H1 (cell line): ENCODE measurements around the gene CUBN. TPM values are rescaled to one million over a fixed set of nuclear protein-coding genes. Genes with fewer than 3 reads are reported as not detected.

Experiments
- CTCF ChIA-PET: fragments of 300-600 bp; sonication (Branson Sonifier 250); formaldehyde crosslinking; loops from one replicate; lab custom pipeline; 2021; ENCODE audit not compliant: partially characterized antibody; lab: Charles Lee
- POLR2A ChIA-PET: fragments of 300-600 bp; sonication (Branson Sonifier 250); formaldehyde crosslinking; loops from one replicate; lab custom pipeline; 2021; ENCODE audit warnings: inconsistent platforms; ENCODE audit not compliant: partially characterized antibody; lab: Charles Lee
- DNase-seq, 2 experiments: peaks; one replicate each; pipeline versions ENCODE4 v3.0.0 to v3.0.0-alpha.2; 2010 to 2022; ENCODE audit warnings: low spot score in 2 of 2, low read depth in 1 of 2, mixed read lengths in 1 of 2
- FAIRE-seq: peaks from 2 replicates; lab custom pipeline; 2011; peaks lifted over from hg19 to GRCh38; lab: Jason Lieb, UNC
- H2AFZ ChIP-seq: 2 replicates; pipeline ENCODE4 v1.8.1; 2012; ENCODE audit warnings: low read length, inconsistent platforms
- H2AK5ac ChIP-seq: 2 replicates; pipeline ENCODE4 v1.6.1; 2013; ENCODE audit warnings: low read depth, low read length
- H2BK120ac ChIP-seq: replicated peaks from 2 replicates; pipeline ENCODE3; 2013; ENCODE audit warnings: low read depth, low read length, inconsistent platforms
- H2BK12ac ChIP-seq: 2 replicates; pipeline ENCODE4 v1.6.1; 2013; ENCODE audit warnings: low read depth, low read length
- H2BK15ac ChIP-seq: 2 replicates; pipeline ENCODE4 v1.6.1; 2013; ENCODE audit warnings: low read length
- H2BK20ac ChIP-seq: 2 replicates; pipeline ENCODE4 v1.6.1; 2013; ENCODE audit warnings: low read length
- H2BK5ac ChIP-seq: 2 replicates; pipeline ENCODE4 v1.6.1; 2013; ENCODE audit warnings: low read depth, low read length
- H3K14ac ChIP-seq: 2 replicates; pipeline ENCODE4 v1.6.1; 2013; ENCODE audit warnings: inconsistent platforms; ENCODE audit not compliant: insufficient read length
- H3K18ac ChIP-seq: 2 replicates; pipeline ENCODE4 v1.6.1; 2013; ENCODE audit warnings: low read length; ENCODE audit errors: extremely low read depth
- H3K23ac ChIP-seq: 2 replicates; pipeline ENCODE4 v1.6.1; 2013; ENCODE audit warnings: inconsistent platforms; ENCODE audit not compliant: insufficient read length
- H3K23me2 ChIP-seq: 2 replicates; pipeline ENCODE4 v1.6.1; 2013; ENCODE audit warnings: low read depth, low read length
- H3K27ac ChIP-seq: 2 replicates; pipeline ENCODE4 v1.6.1; 2011; ENCODE audit warnings: low read depth, low read length, inconsistent platforms
- H3K27me3 ChIP-seq, 4 experiments: replicated peaks in 1 of 4; 1 replicate in 1 of 4; 2 replicates in 3 of 4; pipeline versions ENCODE4 v1.6.1 to v1.8.1; 2011 to 2013; ENCODE audit warnings: low read length in 3 of 4, mild to moderate bottlenecking in 3 of 4, inconsistent platforms in 2 of 4, mixed read lengths in 2 of 4, moderate library complexity in 1 of 4; ENCODE audit not compliant: control insufficient read depth in 3 of 4, insufficient read depth in 3 of 4; ENCODE audit errors: extremely low read depth in 1 of 4
- H3K36me3 ChIP-seq, 4 experiments: 2 replicates each; pipeline versions ENCODE4 v1.6.1 to v1.8.1; 2011 to 2013; ENCODE audit warnings: mild to moderate bottlenecking in 4 of 4, low read length in 3 of 4, moderate library complexity in 2 of 4, control low read depth in 1 of 4, inconsistent platforms in 1 of 4; ENCODE audit not compliant: insufficient read depth in 4 of 4, control insufficient read depth in 2 of 4
- H3K4ac ChIP-seq: replicated peaks from 2 replicates; pipeline ENCODE3; 2013; ENCODE audit warnings: low read length, low read depth, mixed read lengths, inconsistent platforms; ENCODE audit not compliant: insufficient read length
- H3K4me1 ChIP-seq, 4 experiments: replicated peaks in 1 of 4; 1 replicate in 1 of 4; 2 replicates in 3 of 4; pipeline versions ENCODE4 v1.6.1 to v1.8.1; 2011 to 2013; ENCODE audit warnings: low read length in 3 of 4, inconsistent platforms in 2 of 4, mixed read lengths in 1 of 4; ENCODE audit not compliant: insufficient read depth in 4 of 4, control insufficient read depth in 3 of 4
- H3K4me2 ChIP-seq, 2 experiments: 2 replicates each; pipeline versions ENCODE4 v1.6.1 to v1.8.1; 2011 to 2013; ENCODE audit warnings: low read depth in 2 of 2, low read length in 2 of 2, control low read depth in 1 of 2, inconsistent platforms in 1 of 2, mild to moderate bottlenecking in 1 of 2; ENCODE audit not compliant: insufficient read depth in 1 of 2
- H3K4me3 ChIP-seq, 4 experiments: fragments of 200-600, 300-600 bp in 1 of 4; sonication (generic), shearing (Covaris generic), sonication (Bioruptor Twin) in 1 of 4; 2 replicates each; pipeline versions ENCODE4 v1.5.1 to v1.8.1; 2011 to 2016; ENCODE audit warnings: low read length in 4 of 4, low read depth in 3 of 4, control low read depth in 2 of 4, inconsistent platforms in 2 of 4, mild to moderate bottlenecking in 2 of 4, mixed read lengths in 1 of 4, moderate library complexity in 1 of 4; ENCODE audit not compliant: insufficient read depth in 2 of 4; ENCODE audit errors: extremely low read depth in 1 of 4
- H3K56ac ChIP-seq: replicated peaks from 2 replicates; pipeline ENCODE3; 2013; ENCODE audit warnings: low read depth, mild to moderate bottlenecking, mixed read lengths, low read length, inconsistent platforms; ENCODE audit not compliant: insufficient read length
- H3K79me1 ChIP-seq: 2 replicates; pipeline ENCODE4 v1.6.1; 2013; ENCODE audit warnings: low read depth, low read length, control low read depth
- H3K79me2 ChIP-seq, 2 experiments: 2 replicates each; pipeline versions ENCODE4 v1.6.1 to v1.8.1; 2012 to 2013; ENCODE audit warnings: low read length in 2 of 2, mild to moderate bottlenecking in 2 of 2, inconsistent platforms in 1 of 2; ENCODE audit not compliant: insufficient read depth in 2 of 2, control insufficient read depth in 1 of 2
- H3K9ac ChIP-seq, 4 experiments: replicated peaks in 1 of 4; 1 replicate in 1 of 4; 2 replicates in 3 of 4; pipeline versions ENCODE4 v1.6.1 to v1.8.1; 2011 to 2013; ENCODE audit warnings: low read depth in 3 of 4, low read length in 3 of 4, control low read depth in 2 of 4, mild to moderate bottlenecking in 2 of 4, moderate library complexity in 2 of 4, inconsistent platforms in 1 of 4; ENCODE audit errors: extremely low read depth in 1 of 4
- H3K9me3 ChIP-seq, 2 experiments: 2 replicates each; pipeline versions ENCODE4 v1.6.1 to v1.8.1; 2012 to 2013; ENCODE audit warnings: mild to moderate bottlenecking in 2 of 2, moderate library complexity in 2 of 2, control low read depth in 1 of 2, inconsistent platforms in 1 of 2, low read depth in 1 of 2, low read length in 1 of 2, mixed read lengths in 1 of 2; ENCODE audit not compliant: insufficient read depth in 2 of 2
- H4K20me1 ChIP-seq, 2 experiments: replicated peaks in 1 of 2; 2 replicates each; pipeline versions ENCODE3 to v1.8.1; 2011 to 2013; ENCODE audit warnings: inconsistent platforms in 2 of 2, low read length in 2 of 2, mild to moderate bottlenecking in 1 of 2; ENCODE audit not compliant: insufficient read depth in 2 of 2, control insufficient read depth in 1 of 2
- H4K5ac ChIP-seq: 2 replicates; pipeline ENCODE4 v1.6.1; 2013; ENCODE audit warnings: low read length, low read depth, mixed read lengths, inconsistent platforms; ENCODE audit not compliant: insufficient read length
- H4K8ac ChIP-seq: 2 replicates; pipeline ENCODE4 v1.8.0; 2013; ENCODE audit warnings: mild to moderate bottlenecking, moderate library complexity, low read length, inconsistent platforms; ENCODE audit not compliant: insufficient read depth; ENCODE audit errors: extremely low read depth
- H4K91ac ChIP-seq: replicated peaks from 2 replicates; pipeline ENCODE3; 2013; ENCODE audit warnings: low read length, mixed read lengths, inconsistent platforms; ENCODE audit not compliant: insufficient read length
- BACH1 ChIP-seq: IDR thresholded peaks from 2 replicates; pipeline ENCODE4 v1.6.1; 2012; ENCODE audit warnings: low read length, improper control_type of control experiment
- BCL11A ChIP-seq, 2 experiments: IDR thresholded peaks; one replicate each; pipeline ENCODE4 v1.6.1; 2011; ENCODE audit warnings: low read depth in 2 of 2, low read length in 2 of 2, mild to moderate bottlenecking in 2 of 2
- CHD1 ChIP-seq: IDR thresholded peaks from 2 replicates; pipeline ENCODE4 v1.6.1; 2012; ENCODE audit warnings: low read depth, low read length, improper control_type of control experiment
- CTBP2 ChIP-seq: IDR thresholded peaks from 2 replicates; pipeline ENCODE4 v1.7.0; 2011; ENCODE audit warnings: borderline replicate concordance, mild to moderate bottlenecking, moderate library complexity, mixed read lengths, low read length; ENCODE audit not compliant: insufficient read depth, insufficient read length
- MAFK ChIP-seq: IDR thresholded peaks from 2 replicates; pipeline ENCODE4 v1.6.1; 2012; ENCODE audit warnings: low read depth, mild to moderate bottlenecking, improper control_type of control experiment, low read length
- NANOG ChIP-seq: IDR thresholded peaks from 2 replicates; pipeline ENCODE4 v1.6.1; 2011; ENCODE audit warnings: low read length, low read depth, mild to moderate bottlenecking, inconsistent platforms; ENCODE audit not compliant: insufficient read depth, poor library complexity, severe bottlenecking
- NRF1 ChIP-seq: IDR thresholded peaks from 2 replicates; pipeline ENCODE4 v1.6.1; 2011; ENCODE audit warnings: mild to moderate bottlenecking, low read depth, low read length, improper control_type of control experiment
- PHF8 ChIP-seq: fragments of 200-600 bp; sonication (generic); conservative IDR thresholded peaks from 2 replicates; pipeline ENCODE4 v1.7.1; 2012; ENCODE audit warnings: low read depth, mild to moderate bottlenecking, inconsistent platforms, low read length, moderate library complexity
- SIRT6 ChIP-seq: IDR thresholded peaks from one replicate; pipeline ENCODE4 v1.7.1; 2012; ENCODE audit warnings: low read length, inconsistent platforms
- SIX5 ChIP-seq: IDR thresholded peaks from 2 replicates; pipeline ENCODE4 v1.6.1; 2011; ENCODE audit warnings: mild to moderate bottlenecking, low read depth, low read length
- SP1 ChIP-seq: IDR thresholded peaks from 2 replicates; pipeline ENCODE4 v1.6.1; 2011; ENCODE audit warnings: low read depth, low read length
- SP2 ChIP-seq: IDR thresholded peaks from 2 replicates; pipeline ENCODE4 v1.6.1; 2012; ENCODE audit warnings: mild to moderate bottlenecking, low read length, inconsistent platforms
- TAF7 ChIP-seq: optimal IDR thresholded peaks from 2 replicates; pipeline ENCODE3; 2011; ENCODE audit warnings: low read depth, mild to moderate bottlenecking, inconsistent platforms, low read length, moderate library complexity, borderline replicate concordance
- TCF12 ChIP-seq: IDR thresholded peaks from 2 replicates; pipeline ENCODE4 v1.6.1; 2011; ENCODE audit warnings: low read depth, mild to moderate bottlenecking, low read length
- WGBS, 2 experiments: shearing (Covaris generic) in 1 of 2; methylation state at CpG; one replicate each; pipeline versions ENCODE4 v1.1.6 to v1.1.7; 2013 to 2015; ENCODE audit warnings: low lambda C conversion rate in 2 of 2, mixed read lengths in 2 of 2, inconsistent platforms in 1 of 2, low coverage in 1 of 2, missing lambda C conversion rate in 1 of 2; ENCODE audit not compliant: insufficient replicate concordance in 2 of 2, insufficient coverage in 1 of 2, insufficient read length in 1 of 2; ENCODE audit errors: extremely low coverage in 1 of 2, missing lambda C conversion rate in 1 of 2; 5-methylcytosine and 5-hydroxymethylcytosine counted together
- polyA plus RNA-seq, 7 experiments: library from polyadenylated mRNA; depleted of rRNA in 3 of 7; stranded (reverse) in 5 of 7; unstranded in 2 of 7; fragments of >200 nt in 5 of 7; fragments of 200-250 nt in 2 of 7; gene quantifications; 1 replicate in 5 of 7; 2 replicates in 1 of 7; 4 replicates in 1 of 7; pipeline versions ENCODE4 v1.2.1 to v1.2.3, GENCODE V29; 2011 to 2013; ENCODE audit warnings: missing spikeins in 2 of 7, mixed read lengths in 2 of 7
- total RNA-seq: library from RNA; stranded (reverse); fragmentation: NEBNext Ultra II Directional; extraction: Animal tissue kit (Norgen Biotek cat#: 25700); gene quantifications from 2 replicates; pipeline ENCODE4 v1.2.1, GENCODE V29; 2021

Gene CUBN
- total and polyA plus RNA-seq, 2 of the 8 experiments (the other 6 are each of a cell fraction or from before 2014, with no cell fraction given), result 0.04 to 0.08 TPM

- Histone ChIP-seq H3K14ac (no peak overlapping the region), H2AK5ac (no peak overlapping the region), H4K20me1 (no peaks in the 10 kb centered on the region), H2BK15ac (no peak overlapping the region), H3K9ac (no peak overlapping the region), H2BK12ac (no peak overlapping the region), H3K56ac (no peak overlapping the region), H3K79me2 (no peaks in the 10 kb centered on the region), H3K4me2 (no peak overlapping the region), H3K4me1 (peaks cover 0 to 3% (median 0%) of the 10 kb centered on the region in 4 experiments; a peak in 2 of 7 replicates), H4K91ac (no peak overlapping the region), H3K4me3 (no peak overlapping the region), H2BK120ac (no peak overlapping the region), H3K27me3 (no peaks in the 10 kb centered on the region), H2BK20ac (no peak overlapping the region), H3K23me2 (no peaks in the 10 kb centered on the region; the same call in 1 of the 2 replicates), H4K8ac (no peak overlapping the region), H2AFZ (no peak overlapping the region), H3K18ac (no peak overlapping the region), H4K5ac (no peak overlapping the region), H3K36me3 (no peaks in the 10 kb centered on the region), H2BK5ac (no peak overlapping the region), H3K23ac (no peak overlapping the region), H3K79me1 (no peaks in the 10 kb centered on the region), H3K9me3 (no peaks in the 10 kb centered on the region), H3K4ac (no peak overlapping the region), H3K27ac (no peak overlapping the region)
- CTCF ChIA-PET, result interaction anchor here (1.2 to 2.8 kb wide), 10 partner anchors 9 to 405 kb away, joined by 3 to 12 read pairs (median 5); no protein-coding TSS in a partner anchor
- WGBS, 2 experiments, result 89% methylated on average over 4 of the region's 4 CpGs; no CpG with 5 or more reads in 1 of the 2 experiments
- POLR2A ChIA-PET, result interaction anchor here (3.0 kb wide), 1 partner anchor 38 kb away, joined by 9 read pairs; no protein-coding TSS in a partner anchor
- no peak for DNase-seq
- no peak for TF ChIP-seq NANOG
- TF ChIP-seq NRF1, result no peak
- no peak for TF ChIP-seq SIRT6
- TF ChIP-seq SIX5, result no peak
- TF ChIP-seq BACH1, result no peak
- TF ChIP-seq TCF12, result no peak
- no peak for TF ChIP-seq SP2
- TF ChIP-seq TAF7, result no peak
- no peak for TF ChIP-seq PHF8
- TF ChIP-seq MAFK, result no peak
- TF ChIP-seq CTBP2, result no peak
- TF ChIP-seq SP1, result no peak
- TF ChIP-seq BCL11A (IDR thresholded peaks at IDR 0.05; ENCODE audit: low read depth in 2 of 2, low read length in 2 of 2), result no peak
- no peak for TF ChIP-seq CHD1
- FAIRE-seq, result no peak
Measured at GRCh38 chr10:16853809-16854208, 275.8 kb downstream of the CUBN start.
